ENCODE results near the gene ARHGEF17. TPM values are rescaled to one million over a fixed set of nuclear protein-coding genes. Genes with fewer than 3 reads are reported as not detected.

ARHGEF17 gene
- total RNA-seq, 1 donor from 2014 or later = 4.5 TPM

- Histone ChIP-seq H3K36me3 (ENCODE audit: control insufficient read depth, insufficient read depth, low read length) (peaks cover 15% of the 10 kb centered on the region), H3K27me3 (ENCODE audit: control insufficient read depth, insufficient read depth, low read length) (no peaks in the 10 kb centered on the region), H3K4me3 (ENCODE audit: low read depth, low read length) (no peak overlapping the region)
- no peak for TF ChIP-seq CTCF (IDR thresholded peaks at IDR 0.05; ENCODE audit: insufficient read depth, low read length, severe bottlenecking)
- FAIRE-seq = no peak
- DNase-seq (ENCODE audit: low read depth) = no peak
Measured at GRCh38 chr11:73365352-73366264, 57.5 kb downstream of the ARHGEF17 start.

- DNase-seq (ENCODE audit: low read depth) (no peak), FAIRE-seq (no peak)
- Histone ChIP-seq H3K36me3 (ENCODE audit: control insufficient read depth, insufficient read depth, low read length) (peaks cover 15% of the 10 kb centered on the region), H3K27me3 (ENCODE audit: control insufficient read depth, insufficient read depth, low read length) (no peaks in the 10 kb centered on the region), H3K4me3 (ENCODE audit: low read depth, low read length) (no peak overlapping the region)
- no peak for TF ChIP-seq CTCF (IDR thresholded peaks at IDR 0.05; ENCODE audit: insufficient read depth, low read length, severe bottlenecking)
Measured at GRCh38 chr11:73366265-73366610, 58.2 kb downstream of the ARHGEF17 start.

GRCh38 chr11:73366953-73367352 lies 58.9 kb downstream of the ARHGEF17 start:
- no peak overlapping the region for H3K4me3 ChIP-seq (ENCODE audit: low read depth, low read length)
- peaks cover 14% of the 10 kb centered on the region for H3K36me3 ChIP-seq (ENCODE audit: control insufficient read depth, insufficient read depth, low read length)
- no peak for DNase-seq (ENCODE audit: low read depth)
- TF ChIP-seq CTCF (IDR thresholded peaks at IDR 0.05; ENCODE audit: insufficient read depth, low read length, severe bottlenecking) = no peak
- no peaks in the 10 kb centered on the region for H3K27me3 ChIP-seq (ENCODE audit: control insufficient read depth, insufficient read depth, low read length)
- no peak for FAIRE-seq

- peaks cover 12% of the 10 kb centered on the region for H3K36me3 ChIP-seq (ENCODE audit: control insufficient read depth, insufficient read depth, low read length)
- peak; percentile 83 for FAIRE-seq
- DNase-seq (ENCODE audit: low read depth) = no peak
- no peak overlapping the region for H3K4me3 ChIP-seq (ENCODE audit: low read depth, low read length)
- TF ChIP-seq CTCF (IDR thresholded peaks at IDR 0.05; ENCODE audit: insufficient read depth, low read length, severe bottlenecking) = no peak
- H3K27me3 ChIP-seq (ENCODE audit: control insufficient read depth, insufficient read depth, low read length) = no peaks in the 10 kb centered on the region
Measured at GRCh38 chr11:73367482-73368024, 59.5 kb downstream of the ARHGEF17 start.

- Histone ChIP-seq H3K36me3 (ENCODE audit: control insufficient read depth, insufficient read depth, low read length) (no peaks in the 10 kb centered on the region), H3K4me3 (ENCODE audit: low read depth, low read length) (no peak overlapping the region), H3K27me3 (ENCODE audit: control insufficient read depth, insufficient read depth, low read length) (no peaks in the 10 kb centered on the region)
- DNase-seq (ENCODE audit: low read depth) (peak; percentile 21), FAIRE-seq (no peak)
- peak; percentile 29 for TF ChIP-seq CTCF (IDR thresholded peaks at IDR 0.05; ENCODE audit: insufficient read depth, low read length, severe bottlenecking)
Measured at GRCh38 chr11:73372375-73372993, 64.4 kb downstream of the ARHGEF17 start.

Data from bronchial epithelial cell (primary cell).